Osteoblast (primary cell): Measurements from ENCODE around the gene GUCA1A. TPM values are rescaled to one million over a fixed set of nuclear protein-coding genes. Genes with fewer than 3 reads are reported as not detected.

Experiments used
- DNase-seq: peaks from one replicate; pipeline ENCODE4 v3.0.0; 2011; ENCODE audit warnings: low spot score, mixed read lengths; ENCODE audit not compliant: insufficient read length; ENCODE audit errors: missing footprints
- H2AFZ ChIP-seq: 2 replicates; pipeline ENCODE4 v1.6.0; 2011; ENCODE audit warnings: mild to moderate bottlenecking, low read length
- H3K27ac ChIP-seq: 2 replicates; pipeline ENCODE4 v1.5.1; 2011; ENCODE audit warnings: mild to moderate bottlenecking, low read depth, low read length, moderate library complexity
- H3K27me3 ChIP-seq: 2 replicates; pipeline ENCODE4 v1.6.0; 2012; ENCODE audit warnings: mild to moderate bottlenecking, control low read depth, inconsistent platforms, low read length, moderate library complexity; ENCODE audit not compliant: insufficient read depth
- H3K36me3 ChIP-seq: 2 replicates; pipeline ENCODE4 v1.5.1; 2011; ENCODE audit warnings: mild to moderate bottlenecking, low read length, control low read depth, moderate library complexity; ENCODE audit not compliant: insufficient read depth
- H3K4me1 ChIP-seq: 2 replicates; pipeline ENCODE4 v1.5.1; 2011; ENCODE audit warnings: mild to moderate bottlenecking, low read length, control low read depth, moderate library complexity; ENCODE audit not compliant: insufficient read depth
- H3K4me2 ChIP-seq: 2 replicates; pipeline ENCODE4 v1.6.0; 2011; ENCODE audit warnings: mild to moderate bottlenecking, low read length; ENCODE audit not compliant: insufficient read depth
- H3K4me3 ChIP-seq: fragments of 200-600 bp; sonication (generic); 3 replicates; pipeline ENCODE4 v1.5.1; 2012; ENCODE audit warnings: mild to moderate bottlenecking, low read length, inconsistent platforms; ENCODE audit not compliant: insufficient read depth
- H3K79me2 ChIP-seq: 2 replicates; pipeline ENCODE4 v1.6.0; 2012; ENCODE audit warnings: mild to moderate bottlenecking, low read length, control low read depth, inconsistent platforms; ENCODE audit not compliant: insufficient read depth
- H3K9me3 ChIP-seq: 2 replicates; pipeline ENCODE4 v1.5.1; 2011; ENCODE audit warnings: low read depth, low read length, control low read depth
- H4K20me1 ChIP-seq: 2 replicates; pipeline ENCODE4 v1.6.0; 2012; ENCODE audit warnings: mild to moderate bottlenecking, low read length, control low read depth; ENCODE audit not compliant: insufficient read depth
- total RNA-seq: library from RNA; depleted of rRNA; stranded (reverse); fragments of >200 nt; gene quantifications from 2 replicates; pipeline ENCODE4 v1.2.3, GENCODE V29; 2012
- TF ChIP-seq, protein P1 (sequence below): IDR thresholded peaks from 2 replicates; pipeline ENCODE4 v1.5.1; 2011; ENCODE audit warnings: mild to moderate bottlenecking, low read depth, low read length, moderate library complexity; ENCODE audit errors: extremely low read depth

Gene GUCA1A
- total RNA-seq, 1 donor, result not detected

GRCh38 chr6:42158011-42158410, 15.2 kb upstream of the GUCA1A start:
- H3K4me1 ChIP-seq, result peaks cover 3% of the 10 kb centered on the region
- H3K4me2 ChIP-seq, result no peak overlapping the region
- no peak overlapping the region for H2AFZ ChIP-seq
- no peak overlapping the region for H3K27ac ChIP-seq
- DNase-seq, result no peak
- H3K4me3 ChIP-seq, result no peak overlapping the region
- TF ChIP-seq, protein P1, sequence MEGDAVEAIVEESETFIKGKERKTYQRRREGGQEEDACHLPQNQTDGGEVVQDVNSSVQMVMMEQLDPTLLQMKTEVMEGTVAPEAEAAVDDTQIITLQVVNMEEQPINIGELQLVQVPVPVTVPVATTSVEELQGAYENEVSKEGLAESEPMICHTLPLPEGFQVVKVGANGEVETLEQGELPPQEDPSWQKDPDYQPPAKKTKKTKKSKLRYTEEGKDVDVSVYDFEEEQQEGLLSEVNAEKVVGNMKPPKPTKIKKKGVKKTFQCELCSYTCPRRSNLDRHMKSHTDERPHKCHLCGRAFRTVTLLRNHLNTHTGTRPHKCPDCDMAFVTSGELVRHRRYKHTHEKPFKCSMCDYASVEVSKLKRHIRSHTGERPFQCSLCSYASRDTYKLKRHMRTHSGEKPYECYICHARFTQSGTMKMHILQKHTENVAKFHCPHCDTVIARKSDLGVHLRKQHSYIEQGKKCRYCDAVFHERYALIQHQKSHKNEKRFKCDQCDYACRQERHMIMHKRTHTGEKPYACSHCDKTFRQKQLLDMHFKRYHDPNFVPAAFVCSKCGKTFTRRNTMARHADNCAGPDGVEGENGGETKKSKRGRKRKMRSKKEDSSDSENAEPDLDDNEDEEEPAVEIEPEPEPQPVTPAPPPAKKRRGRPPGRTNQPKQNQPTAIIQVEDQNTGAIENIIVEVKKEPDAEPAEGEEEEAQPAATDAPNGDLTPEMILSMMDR, result no peak
- H3K79me2 ChIP-seq, result no peaks in the 10 kb centered on the region
- no peaks in the 10 kb centered on the region for H3K9me3 ChIP-seq
- H4K20me1 ChIP-seq, result no peaks in the 10 kb centered on the region
- H3K27me3 ChIP-seq, result peaks cover 5% of the 10 kb centered on the region
- H3K36me3 ChIP-seq, result no peaks in the 10 kb centered on the region

DNA sequence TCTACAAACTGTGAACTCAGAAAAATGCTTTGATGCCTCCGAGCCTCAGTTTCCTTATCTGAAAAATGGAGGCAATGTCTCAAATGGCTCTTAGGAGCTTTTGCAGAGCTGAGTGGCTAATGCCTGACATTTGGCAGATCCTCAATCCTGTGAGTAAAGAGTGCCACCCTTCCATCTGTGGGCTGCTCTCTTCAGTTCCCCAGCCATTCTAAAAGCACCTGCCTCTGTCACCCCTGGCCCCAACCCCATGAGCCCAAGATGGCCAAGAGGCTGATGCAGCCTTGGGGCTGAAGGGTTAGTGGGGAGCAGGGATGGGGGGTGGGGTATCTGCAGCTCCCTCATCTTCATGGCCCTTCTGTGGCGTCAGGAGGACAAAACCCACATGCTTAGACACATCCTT, 14.5 kb upstream of the GUCA1A start:
- peaks cover 5% of the 10 kb centered on the region for H3K27me3 ChIP-seq
- H3K27ac ChIP-seq, result no peak overlapping the region
- H3K79me2 ChIP-seq, result no peaks in the 10 kb centered on the region
- H2AFZ ChIP-seq, result no peak overlapping the region
- TF ChIP-seq, protein P1, result no peak
- DNase-seq, result no peak
- H3K4me2 ChIP-seq, result no peak overlapping the region
- no peaks in the 10 kb centered on the region for H4K20me1 ChIP-seq
- H3K4me3 ChIP-seq, result no peak overlapping the region
- no peaks in the 10 kb centered on the region for H3K9me3 ChIP-seq
- peaks cover 3% of the 10 kb centered on the region for H3K4me1 ChIP-seq
- H3K36me3 ChIP-seq, result no peaks in the 10 kb centered on the region

GRCh38 chr6:42159431-42160024, 13.6 kb upstream of the GUCA1A start:
- Histone ChIP-seq H3K27me3 (peaks cover 5% of the 10 kb centered on the region), H3K79me2 (no peaks in the 10 kb centered on the region), H3K9me3 (no peaks in the 10 kb centered on the region), H3K4me2 (no peak overlapping the region), H3K4me1 (peaks cover 3% of the 10 kb centered on the region), H3K27ac (no peak overlapping the region), H3K36me3 (no peaks in the 10 kb centered on the region), H4K20me1 (no peaks in the 10 kb centered on the region), H2AFZ (no peak overlapping the region), H3K4me3 (no peak overlapping the region)
- TF ChIP-seq, protein P1, result no peak
- no peak for DNase-seq

GRCh38 chr6:42162384-42162783, 10.8 kb upstream of the GUCA1A start:
- Histone ChIP-seq H3K4me3 (no peak overlapping the region), H3K79me2 (no peaks in the 10 kb centered on the region), H3K4me2 (no peak overlapping the region), H3K9me3 (no peaks in the 10 kb centered on the region), H2AFZ (no peak overlapping the region), H3K4me1 (peaks cover 12% of the 10 kb centered on the region), H3K36me3 (no peaks in the 10 kb centered on the region), H4K20me1 (no peaks in the 10 kb centered on the region), H3K27me3 (peaks cover 5% of the 10 kb centered on the region), H3K27ac (no peak overlapping the region)
- no peak for DNase-seq
- TF ChIP-seq, protein P1, result no peak
